GM12878 (cell line): ENCODE results near the gene KCNK1. TPM values are rescaled to one million over a fixed set of nuclear protein-coding genes. Genes with fewer than 3 reads are reported as not detected.

Experiments used
- BHLHE40 ChIP-seq, 2 experiments: fragments of 450-650 bp in 1 of 2; IDR thresholded peaks; 2 replicates each; pipeline ENCODE4 v1.6.1; 2011 to 2017; ENCODE audit warnings: low read depth in 2 of 2, borderline replicate concordance in 1 of 2, improper control_type of control experiment in 1 of 2, low read length in 1 of 2, mild to moderate bottlenecking in 1 of 2
- DPF2 ChIP-seq: fragments of 450-650 bp; IDR thresholded peaks from 2 replicates; pipeline ENCODE4 v1.6.1; 2017; ENCODE audit warnings: mild to moderate bottlenecking
- ETV6 ChIP-seq, 2 experiments: fragments of 450-650 bp in 1 of 2; IDR thresholded peaks in 1 of 2; conservative IDR thresholded peaks in 1 of 2; 2 replicates each; pipeline ENCODE4 v1.6.1; 2014; ENCODE audit warnings: antibody characterized with exemption in 1 of 2, borderline replicate concordance in 1 of 2, low read depth in 1 of 2, mild to moderate bottlenecking in 1 of 2, moderate library complexity in 1 of 2
- FOXM1 ChIP-seq: IDR thresholded peaks from 2 replicates; pipeline ENCODE4 v1.6.1; 2012; ENCODE audit warnings: low read depth, mild to moderate bottlenecking, inconsistent platforms, low read length, moderate library complexity
- HDAC2 ChIP-seq: fragments of 200-600 bp; sonication (generic); IDR thresholded peaks from 2 replicates; pipeline ENCODE4 v1.6.1; 2017
- HDAC6 ChIP-seq: fragments of 200-600 bp; sonication (generic); IDR thresholded peaks from one replicate; pipeline ENCODE4 v1.8.0; 2017; ENCODE audit warnings: antibody characterized with exemption; ENCODE audit not compliant: unreplicated experiment
- IKZF1 ChIP-seq: fragments of 450-650 bp; conservative IDR thresholded peaks from 2 replicates; pipeline ENCODE4 v1.6.1; 2017; ENCODE audit warnings: antibody characterized with exemption, mild to moderate bottlenecking
- IRF3 ChIP-seq: fragments of 450-650 bp; IDR thresholded peaks from 2 replicates; pipeline ENCODE4 v1.6.1; 2014; ENCODE audit warnings: mild to moderate bottlenecking
- IRF4 ChIP-seq: IDR thresholded peaks from 2 replicates; pipeline ENCODE4 v1.6.1; 2011; ENCODE audit warnings: low read depth, low read length
- KLF5 ChIP-seq: fragments of 450-650 bp; IDR thresholded peaks from 2 replicates; pipeline ENCODE4 v1.6.1; 2014; ENCODE audit warnings: mild to moderate bottlenecking; ENCODE audit not compliant: partially characterized antibody
- PAX8 ChIP-seq: fragments of 450-650 bp; IDR thresholded peaks from 2 replicates; pipeline ENCODE4 v1.6.1; 2017; ENCODE audit warnings: mild to moderate bottlenecking, moderate library complexity
- RAD51 ChIP-seq: fragments of 450-650 bp; IDR thresholded peaks from 2 replicates; pipeline ENCODE4 v1.6.1; 2016; ENCODE audit warnings: moderate library complexity, mild to moderate bottlenecking, inconsistent platforms
- RB1 ChIP-seq: fragments of 450-650 bp; formaldehyde crosslinking; IDR thresholded peaks from 2 replicates; pipeline ENCODE4 v1.6.1; 2017; ENCODE audit warnings: mild to moderate bottlenecking, borderline replicate concordance
- RBBP5 ChIP-seq: fragments of 200-600 bp; sonication (generic); conservative IDR thresholded peaks from 2 replicates; pipeline ENCODE4 v1.6.1; 2016
- RCOR1 ChIP-seq: conservative IDR thresholded peaks from 2 replicates; pipeline ENCODE4 v1.6.1; 2012; ENCODE audit warnings: low read depth, low read length, improper control_type of control experiment
- RELA ChIP-seq: fragments of 450-650 bp; IDR thresholded peaks from 2 replicates; pipeline ENCODE4 v1.8.0; 2014; ENCODE audit warnings: borderline replicate concordance; ENCODE audit not compliant: partially characterized antibody
- RELB ChIP-seq: fragments of 450-650 bp; IDR thresholded peaks from 2 replicates; pipeline ENCODE4 v1.6.1; 2017; ENCODE audit warnings: low read depth, mild to moderate bottlenecking, moderate library complexity
- RUNX3 ChIP-seq: IDR thresholded peaks from 2 replicates; pipeline ENCODE4 v1.6.1; 2012; ENCODE audit warnings: low read length, inconsistent platforms
- SIX5 ChIP-seq: IDR thresholded peaks from 2 replicates; pipeline ENCODE4 v1.6.1; 2011; ENCODE audit warnings: mild to moderate bottlenecking, low read depth, low read length, moderate library complexity; ENCODE audit not compliant: severe bottlenecking
- SMARCA5 ChIP-seq: fragments of 450-650 bp; IDR thresholded peaks from 2 replicates; pipeline ENCODE4 v1.6.1; 2017; ENCODE audit warnings: mild to moderate bottlenecking
- SRF ChIP-seq, 2 experiments: IDR thresholded peaks; 2 replicates each; pipeline ENCODE4 v1.6.1; 2011; ENCODE audit warnings: low read depth in 2 of 2, low read length in 2 of 2, mild to moderate bottlenecking in 1 of 2, moderate library complexity in 1 of 2
- TARDBP ChIP-seq: IDR thresholded peaks from 2 replicates; pipeline ENCODE4 v1.6.1; 2016; ENCODE audit warnings: borderline replicate concordance
- ZNF687 ChIP-seq: fragments of 450-650 bp; IDR thresholded peaks from 2 replicates; pipeline ENCODE4 v1.6.1; 2017; ENCODE audit warnings: mild to moderate bottlenecking, moderate library complexity
- polyA plus RNA-seq, 11 experiments: library from polyadenylated mRNA; depleted of rRNA in 4 of 11; unstranded in 6 of 11; stranded (reverse) in 5 of 11; fragments of >200 nt; fragmentation: Nextera tagmentation in 4 of 11; fragmentation: Illumina TruSeq in 1 of 11; extraction: Ambion mirVana in 4 of 11; extraction: Trizol in 1 of 11; gene quantifications; 1 replicate in 1 of 11; 2 replicates in 10 of 11; pipeline versions ENCODE4 v1.2.1 to v1.2.3, GENCODE V29; 2011 to 2016; ENCODE audit warnings: inconsistent platforms in 2 of 11, missing spikeins in 2 of 11, low read depth in 1 of 11
- total RNA-seq, 4 experiments: library from RNA; depleted of rRNA in 3 of 4; stranded (reverse); fragments of >200 nt in 3 of 4; fragmentation: Illumina TruSeq in 1 of 4; extraction: Trizol in 1 of 4; gene quantifications; 2 replicates each; pipeline versions ENCODE4 v1.2.1 to v1.2.3, GENCODE V29; 2013 to 2021

The KCNK1 gene
- total and polyA plus RNA-seq, 10 of the 15 experiments (the other 5 are each of a cell fraction or from before 2014, with no cell fraction given), result 9.4 to 27.6 (median 15.1) TPM

GRCh38 chr1:233639611-233640010, 25.7 kb downstream of the KCNK1 start (continued):
- 0 out of 2 replicates have a peak, but pooled peaks have one; percentile 31 for TF ChIP-seq RELB
- TF ChIP-seq ETV6 (conservative IDR thresholded peaks at IDR 0.05 in 1 of 2, IDR thresholded peaks at IDR 0.05 in 1 of 2; ENCODE audit: borderline replicate concordance in 1 of 2, low read depth in 1 of 2), result 0 out of 4 replicates have a peak, but pooled peaks of 1 of the 2 experiments have one; percentile 17
- TF ChIP-seq FOXM1, result no peak
- TF ChIP-seq SRF (IDR thresholded peaks at IDR 0.05; ENCODE audit: low read depth in 2 of 2, low read length in 2 of 2), result no peak
- no peak for TF ChIP-seq RCOR1
- 0 out of 2 replicates have a peak, but pooled peaks have one; percentile 15 for TF ChIP-seq ZNF687
- TF ChIP-seq TARDBP, result no peak
- no peak for TF ChIP-seq IRF3
- no peak for TF ChIP-seq RBBP5
- TF ChIP-seq IKZF1, result peak; percentile 59
- peak; percentile 78 for TF ChIP-seq RUNX3
- TF ChIP-seq SIX5, result no peak
- TF ChIP-seq RELA, result no peak
- TF ChIP-seq HDAC6, result no peak
- TF ChIP-seq IRF4, result no peak
- TF ChIP-seq SMARCA5, result no peak
- no peak for TF ChIP-seq RAD51
- TF ChIP-seq HDAC2, result no peak
- TF ChIP-seq RB1, result no peak
- 0 out of 2 replicates have a peak, but pooled peaks have one; percentile 15 for TF ChIP-seq DPF2
- TF ChIP-seq BHLHE40 (IDR thresholded peaks at IDR 0.05; ENCODE audit: borderline replicate concordance in 1 of 2, low read depth in 2 of 2, low read length in 1 of 2), result peak; percentile 35 to 59; a peak in 1 of 4 replicates
- no peak for TF ChIP-seq KLF5
- TF ChIP-seq PAX8, result no peak
